Activated T-helper 1 cell treated with anti-CD3 and anti-CD28 coated beads, Interleukin-12 subunit alpha, Interleukin-12 subunit beta, Interleukin-2, Interleukin-4 antibody, amounts not matched to agents 30 ng/mL and 10 ng/mL and 1 ng/mL, durations not matched to agents 14 hours and 24 hours and 36 hours (primary cell): Measurements from ENCODE around the gene TMEM134. TPM values are rescaled to one million over a fixed set of nuclear protein-coding genes. Genes with fewer than 3 reads are reported as not detected.
A peak's percentile ranks its signal among the peaks of the same experiment; 100 is the strongest.

ENCODE experiments used
- DNase-seq: peaks from one replicate; pipeline ENCODE4 v3.0.0; 2021; ENCODE audit warnings: low spot score
- H3K27ac Mint-ChIP-seq: one replicate; pipeline ENCODE4 v1.8.0; 2021; ENCODE audit warnings: mild to moderate bottlenecking, mixed read lengths
- H3K27me3 Mint-ChIP-seq: one replicate; pipeline ENCODE4 v1.8.0; 2022; ENCODE audit warnings: mild to moderate bottlenecking, moderate library complexity, mixed read lengths; ENCODE audit not compliant: insufficient read depth
- H3K36me3 Mint-ChIP-seq: one replicate; pipeline ENCODE4 v1.8.0; 2021; ENCODE audit warnings: low read depth, mixed read lengths
- H3K4me1 Mint-ChIP-seq: one replicate; pipeline ENCODE4 v1.8.0; 2021; ENCODE audit warnings: low read depth, mixed read lengths
- H3K4me3 Mint-ChIP-seq: one replicate; pipeline ENCODE4 v1.8.0; 2021; ENCODE audit warnings: mild to moderate bottlenecking, moderate library complexity, mixed read lengths
- H3K9me3 Mint-ChIP-seq: one replicate; pipeline ENCODE4 v1.8.0; 2021; ENCODE audit warnings: mixed read lengths
- intact Hi-C: fragments of 100-400 bp; cut with micrococcal nuclease; formaldehyde crosslinking; loops from one replicate; pipeline ENCODE4 v1.15.1; 2024
- total RNA-seq: library from RNA; stranded (reverse); gene quantifications from 2 replicates; pipeline ENCODE4 v1.2.3, GENCODE V29; 2022

Gene TMEM134
- total RNA-seq, 1 donor from 2014 or later: 61.4 TPM

DNA sequence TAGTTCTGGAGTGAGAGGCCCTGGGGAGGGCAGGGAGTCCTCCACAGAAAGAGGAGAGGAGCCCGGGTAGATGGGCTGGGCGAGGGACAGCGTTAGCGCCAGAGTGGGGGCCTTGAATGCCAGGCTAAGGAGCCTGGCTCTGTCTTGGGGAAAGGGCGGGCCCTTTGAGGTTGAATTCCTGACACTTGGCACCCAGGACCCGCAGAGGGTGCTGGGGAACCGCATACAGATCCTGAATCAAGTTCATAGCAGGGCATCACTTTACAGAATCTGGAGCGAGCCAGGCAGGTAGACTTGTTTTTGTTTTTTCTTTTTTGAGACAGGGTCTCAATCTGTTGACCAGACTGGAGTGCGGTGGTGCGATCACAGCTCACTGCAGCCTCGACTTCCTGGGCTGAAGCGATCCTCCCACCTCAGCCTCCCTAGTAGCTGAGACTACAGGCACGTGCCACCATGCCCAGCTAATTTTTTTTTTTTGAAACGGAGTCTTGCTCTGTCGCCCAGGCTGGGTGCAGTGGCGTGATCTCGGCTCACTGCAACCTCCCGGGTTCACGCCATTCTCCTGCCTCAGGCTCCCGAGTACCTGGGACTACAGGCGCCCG is 47.5 kb downstream of the TMEM134 start:
- peak overlapping the region; percentile 72 for H3K4me3 Mint-ChIP-seq
- no peaks in the 10 kb centered on the region for H3K36me3 Mint-ChIP-seq
- no peak for DNase-seq

GRCh38 chr11:67420646-67421429 is 48.2 kb downstream of the TMEM134 start:
- H3K27me3 Mint-ChIP-seq: peaks cover 11% of the 10 kb centered on the region
- H3K9me3 Mint-ChIP-seq: no peaks in the 10 kb centered on the region
- H3K4me1 Mint-ChIP-seq: peaks cover 30% of the 10 kb centered on the region
- intact Hi-C loops: loop anchor here (1.0 to 2.0 kb wide), 5 partner anchors 7 to 43 kb away; partner anchors contain the start of gene RPS6KB2
- H3K4me3 Mint-ChIP-seq: peak overlapping the region; percentile 72
- DNase-seq: peak; percentile 95
- H3K36me3 Mint-ChIP-seq: no peaks in the 10 kb centered on the region
- peak overlapping the region; percentile 70 for H3K27ac Mint-ChIP-seq

More for the DNA sequence above, 47.5 kb downstream of the TMEM134 start:
- H3K9me3 Mint-ChIP-seq: no peaks in the 10 kb centered on the region
- peaks cover 28% of the 10 kb centered on the region for H3K4me1 Mint-ChIP-seq
- peak overlapping the region; percentile 70 for H3K27ac Mint-ChIP-seq
- intact Hi-C loops: loop anchor here (1.0 to 2.0 kb wide), 4 partner anchors 12 to 43 kb away; no protein-coding TSS in a partner anchor
- peaks cover 6% of the 10 kb centered on the region for H3K27me3 Mint-ChIP-seq

- intact Hi-C loops: loop anchor here (1.0 to 2.0 kb wide), 2 partner anchors 8 to 19 kb away; partner anchors contain the start of gene RPS6KB2
- Mint-ChIP-seq H3K4me1 (peaks cover 29% of the 10 kb centered on the region), H3K27me3 (peaks cover 11% of the 10 kb centered on the region), H3K9me3 (no peaks in the 10 kb centered on the region), H3K36me3 (no peaks in the 10 kb centered on the region), H3K4me3 (peak overlapping the region; percentile 75), H3K27ac (peak overlapping the region; percentile 48)
- no peak for DNase-seq
Measured at GRCh38 chr11:67420147-67420645, 48.9 kb downstream of the TMEM134 start.

- H3K4me1 Mint-ChIP-seq: peaks cover 22% of the 10 kb centered on the region
- no peaks in the 10 kb centered on the region for H3K9me3 Mint-ChIP-seq
- H3K36me3 Mint-ChIP-seq: no peaks in the 10 kb centered on the region
- intact Hi-C loops: loop anchor here (1.0 to 2.0 kb wide), 2 partner anchors 9 to 19 kb away; partner anchors contain the start of gene RPS6KB2
- DNase-seq: no peak
- peak overlapping the region; percentile 37 for H3K4me3 Mint-ChIP-seq
- peaks cover 17% of the 10 kb centered on the region for H3K27me3 Mint-ChIP-seq
- no peak overlapping the region for H3K27ac Mint-ChIP-seq
Measured at GRCh38 chr11:67419325-67420049, 49.6 kb downstream of the TMEM134 start.

DNA sequence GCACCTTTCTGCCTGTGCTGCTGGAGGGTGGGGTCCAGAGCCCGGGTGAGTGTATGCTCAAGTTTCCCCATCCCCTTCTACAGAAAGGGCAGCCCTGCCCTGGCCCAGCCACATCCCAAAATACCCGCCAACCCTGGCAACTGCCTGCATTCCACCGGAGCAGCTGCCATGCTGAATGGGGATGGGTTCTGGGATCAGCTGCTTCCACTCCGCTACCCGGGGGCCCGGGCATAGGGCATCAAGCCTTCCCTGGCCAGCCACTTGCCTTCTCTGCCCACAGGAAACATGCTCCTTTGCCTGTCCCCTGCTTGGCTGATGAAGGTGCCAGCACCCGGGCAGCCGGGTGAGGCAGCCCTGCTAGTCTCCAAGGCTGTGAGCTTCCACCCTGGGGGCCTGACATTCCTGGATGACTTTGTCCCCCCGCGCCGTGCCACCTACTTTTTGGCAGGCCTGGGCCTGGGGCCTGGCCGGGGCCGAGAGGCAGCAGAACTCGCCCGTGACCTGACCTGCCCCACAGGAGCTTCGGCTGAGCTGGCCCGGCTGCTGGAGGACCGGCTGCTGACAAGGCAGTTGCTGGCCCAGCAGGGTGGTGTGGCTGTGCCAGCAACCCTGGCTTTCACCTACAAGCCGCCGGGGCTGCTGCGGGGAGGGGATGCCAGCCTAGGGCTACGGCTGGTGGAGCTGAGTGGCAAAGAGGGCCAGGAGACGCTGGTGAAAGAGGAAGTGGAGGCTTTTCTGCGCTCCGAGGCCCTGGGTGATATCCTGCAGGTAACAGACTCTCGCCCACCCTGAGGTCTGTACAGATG is 50.4 kb downstream of the TMEM134 start:
- Mint-ChIP-seq H3K27ac (no peak overlapping the region), H3K36me3 (no peaks in the 10 kb centered on the region), H3K4me1 (peaks cover 22% of the 10 kb centered on the region), H3K4me3 (peak overlapping the region; percentile 37), H3K9me3 (no peaks in the 10 kb centered on the region), H3K27me3 (peaks cover 20% of the 10 kb centered on the region)
- intact Hi-C loops: no loop called here
- DNase-seq: no peak

GRCh38 chr11:67417425-67417824 is 51.6 kb downstream of the TMEM134 start:
- Mint-ChIP-seq H3K27ac (no peak overlapping the region), H3K36me3 (peaks cover 3% of the 10 kb centered on the region), H3K9me3 (no peaks in the 10 kb centered on the region), H3K27me3 (peaks cover 20% of the 10 kb centered on the region), H3K4me3 (no peak overlapping the region), H3K4me1 (peaks cover 26% of the 10 kb centered on the region)
- no peak for DNase-seq
- intact Hi-C loops: no loop called here

DNA sequence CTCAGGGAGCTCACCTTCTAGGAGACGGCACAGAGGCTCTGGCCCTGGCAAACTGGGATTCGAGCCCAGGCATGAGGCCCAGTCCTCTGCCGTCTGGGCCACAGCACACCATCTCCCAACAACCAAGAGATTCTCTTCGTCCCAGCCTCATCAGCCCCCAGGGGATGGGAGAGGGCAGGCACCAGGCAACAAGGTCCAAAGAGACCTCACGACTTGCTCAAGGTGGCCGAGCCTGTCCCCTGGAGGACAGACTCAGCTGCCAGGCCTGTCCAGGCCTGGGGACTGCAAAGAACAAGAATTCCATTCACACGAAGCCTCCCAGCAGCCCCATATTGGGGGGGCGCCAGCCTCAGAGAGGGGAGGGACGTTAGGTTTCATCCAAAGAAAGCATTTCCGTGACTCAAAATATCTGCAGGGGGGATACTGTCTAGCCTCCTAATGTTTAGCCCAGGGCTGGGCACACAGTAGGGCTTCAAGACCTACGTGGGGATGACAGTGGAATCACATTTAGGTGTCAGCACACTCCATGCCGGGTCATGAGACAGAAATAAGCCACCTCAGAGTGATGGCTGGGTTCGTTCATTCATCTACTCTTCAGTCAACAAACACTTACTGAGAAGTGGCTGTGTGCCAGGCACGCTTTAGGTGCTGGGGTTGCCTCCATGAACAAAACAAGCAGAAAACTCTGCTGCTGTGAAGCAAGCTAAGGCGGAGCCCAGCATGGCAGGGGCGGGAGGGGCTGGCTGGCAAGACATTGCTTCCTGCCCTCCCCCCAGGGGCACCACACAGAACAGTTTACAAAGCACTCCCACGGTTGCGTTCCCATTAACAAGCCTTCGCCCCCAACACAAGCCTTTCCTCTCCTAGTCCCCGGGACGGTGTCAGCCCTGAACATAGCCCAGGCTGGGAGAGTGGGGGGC is 52.4 kb downstream of the TMEM134 start:
- intact Hi-C loops: no loop called here
- no peak for DNase-seq
- H3K9me3 Mint-ChIP-seq: no peaks in the 10 kb centered on the region
- H3K4me3 Mint-ChIP-seq: no peak overlapping the region
- H3K27ac Mint-ChIP-seq: peak overlapping the region; percentile 15
- peaks cover 33% of the 10 kb centered on the region for H3K4me1 Mint-ChIP-seq
- H3K36me3 Mint-ChIP-seq: peaks cover 3% of the 10 kb centered on the region
- peaks cover 20% of the 10 kb centered on the region for H3K27me3 Mint-ChIP-seq

- intact Hi-C loops: no loop called here
- peaks cover 20% of the 10 kb centered on the region for H3K27me3 Mint-ChIP-seq
- H3K4me1 Mint-ChIP-seq: peaks cover 31% of the 10 kb centered on the region
- H3K36me3 Mint-ChIP-seq: peaks cover 3% of the 10 kb centered on the region
- no peak for DNase-seq
- no peaks in the 10 kb centered on the region for H3K9me3 Mint-ChIP-seq
- no peak within 1 kb of the TSS for H3K4me3 Mint-ChIP-seq
- no peak within 1 kb of the TSS for H3K27ac Mint-ChIP-seq
Measured at GRCh38 chr11:67415501-67416304, 53.3 kb downstream of the TMEM134 start, which contains the start of gene CARNS1. TSS of gene CARNS1 (plus strand) at chr11:67415678. CDS start at chr11:67416200, 522 bp downstream.

GRCh38 chr11:67413266-67413849 is 55.7 kb downstream of the TMEM134 start:
- H3K9me3 Mint-ChIP-seq: no peaks in the 10 kb centered on the region
- H3K27ac Mint-ChIP-seq: peak overlapping the region; percentile 38
- intact Hi-C loops: no loop called here
- H3K36me3 Mint-ChIP-seq: peaks cover 11% of the 10 kb centered on the region
- no peak for DNase-seq
- peaks cover 20% of the 10 kb centered on the region for H3K27me3 Mint-ChIP-seq
- H3K4me1 Mint-ChIP-seq: peaks cover 45% of the 10 kb centered on the region
- H3K4me3 Mint-ChIP-seq: no peak overlapping the region

DNA sequence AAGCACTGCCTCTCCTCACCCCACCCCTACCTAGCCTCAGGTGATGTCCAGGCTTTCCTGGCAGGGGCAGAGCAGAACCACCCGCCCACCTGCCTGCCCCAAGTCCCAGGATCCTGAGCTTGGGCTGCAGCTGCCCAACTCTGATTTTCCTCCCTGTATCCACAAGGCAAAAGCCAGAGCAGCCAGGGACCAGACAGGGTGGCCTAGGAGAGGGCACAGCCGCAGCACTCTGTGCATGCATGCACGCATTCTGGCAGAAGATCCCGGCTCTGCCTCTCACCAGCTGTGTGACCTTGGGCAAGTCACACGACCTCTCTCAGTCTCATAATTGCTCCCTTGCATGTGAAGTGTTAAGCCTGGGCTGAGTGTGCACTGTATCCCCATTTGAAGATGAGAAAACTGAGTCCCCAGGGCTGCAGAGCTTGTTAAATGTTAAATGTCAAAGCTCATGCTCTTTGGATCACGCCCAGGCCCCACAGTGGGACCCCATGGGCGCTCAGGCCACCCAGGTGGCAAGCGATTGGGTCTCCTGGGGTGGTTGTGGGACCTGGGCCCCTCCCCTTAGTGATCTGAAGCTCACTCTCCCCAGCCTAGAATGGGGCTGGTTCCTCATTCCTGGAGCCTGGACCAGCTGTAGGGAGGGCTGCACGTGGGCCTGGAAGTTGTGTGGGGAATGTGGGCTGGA is 56.4 kb downstream of the TMEM134 start:
- H3K27me3 Mint-ChIP-seq: peaks cover 20% of the 10 kb centered on the region
- H3K4me1 Mint-ChIP-seq: peaks cover 52% of the 10 kb centered on the region
- peaks cover 14% of the 10 kb centered on the region for H3K36me3 Mint-ChIP-seq
- H3K4me3 Mint-ChIP-seq: no peak overlapping the region
- H3K27ac Mint-ChIP-seq: peak overlapping the region; percentile 29
- no peak for DNase-seq
- H3K9me3 Mint-ChIP-seq: no peaks in the 10 kb centered on the region
- intact Hi-C loops: no loop called here
